Mammary epithelial cell (primary cell): ENCODE measurements around the gene PARVB.

Source experiments
- CTCF ChIP-seq, 2 donors: IDR thresholded peaks in 1 of 2; conservative IDR thresholded peaks in 1 of 2; 2 replicates each; pipeline ENCODE4 v1.5.1; 2011 to 2012; ENCODE audit warnings: inconsistent platforms in 2 of 2, low read length in 2 of 2, mild to moderate bottlenecking in 2 of 2, control low read depth in 1 of 2, low read depth in 1 of 2; ENCODE audit not compliant: insufficient read depth in 1 of 2; ENCODE audit errors: extremely low read depth in 1 of 2
- EZH2 ChIP-seq: IDR thresholded peaks from 2 replicates; pipeline ENCODE4 v1.6.1; 2012; ENCODE audit warnings: low read length, inconsistent platforms, borderline replicate concordance

- TF ChIP-seq CTCF (conservative IDR thresholded peaks at IDR 0.05 in 1 of 2, IDR thresholded peaks at IDR 0.05 in 1 of 2; ENCODE audit: extremely low read depth in 1 of 2, insufficient read depth in 1 of 2, low read depth in 1 of 2, low read length in 2 of 2): no peak
- TF ChIP-seq EZH2: no peak
These were observed 72.6 kb downstream of the PARVB start for GRCh38 chr22:44096736-44097135.
